ENCODE measurements around the gene AGAP5. TPM values are rescaled to one million over a fixed set of nuclear protein-coding genes. Genes with fewer than 3 reads are reported as not detected.

Gene AGAP5
- total RNA-seq, 4 donors from 2014 or later = 3.0 to 11.2 (median 5.2) TPM

DNA sequence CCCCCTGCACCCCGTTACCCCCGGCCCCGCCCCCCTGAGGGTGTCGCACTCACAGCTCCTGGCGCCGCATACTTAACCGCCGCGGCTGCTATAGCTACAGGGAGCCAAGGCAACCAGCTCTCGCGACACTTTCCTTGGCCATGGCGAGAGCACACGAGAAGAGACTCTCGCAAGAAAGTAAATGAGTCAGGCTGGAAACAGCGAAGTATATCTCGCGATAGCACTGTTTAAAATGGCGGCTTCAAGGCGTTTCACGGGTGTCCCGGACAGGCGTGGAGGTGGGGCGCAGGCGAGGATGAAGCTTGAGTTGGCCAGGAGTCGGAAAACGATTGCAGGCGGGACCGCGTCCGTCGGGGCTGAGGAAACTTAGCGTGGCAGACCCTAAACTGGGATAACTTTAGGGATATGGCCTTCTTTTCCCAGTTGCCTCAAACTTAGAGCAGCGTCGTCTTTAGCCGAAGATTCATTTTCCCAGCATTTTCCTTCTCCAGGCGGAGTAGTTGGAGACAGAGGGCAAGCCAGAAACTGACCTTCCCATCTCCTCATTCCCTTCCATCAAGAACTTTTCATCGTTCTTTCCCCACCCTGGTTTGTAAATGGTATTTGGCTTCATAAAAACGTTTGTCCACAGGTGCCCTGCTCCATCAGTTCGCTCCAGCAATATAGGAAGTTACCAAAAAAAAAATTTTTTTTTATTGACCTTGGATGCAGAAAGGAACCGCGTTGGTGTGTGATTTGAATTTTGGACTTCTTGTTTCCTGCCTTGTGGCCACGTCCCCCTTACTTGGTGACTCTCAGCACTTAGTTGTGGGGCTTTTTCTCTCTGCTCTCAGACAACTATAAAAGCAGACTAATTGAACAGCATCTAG, 71.8 kb downstream of the AGAP5 start:
- peak; percentile 95 to 98 for DNase-seq (ENCODE audit: low spot score in 2 of 2)
- intact Hi-C loops (cut with DNase I; ENCODE audit: low total_unique reads) = loop anchor here (5.0 kb wide), 1 partner anchor 94 kb away; no protein-coding TSS in a partner anchor
- 1 to 2% methylated on average over 39 to 41 of the region's 42 CpGs for WGBS, 2 donors
- TF ChIP-seq, protein P1, sequence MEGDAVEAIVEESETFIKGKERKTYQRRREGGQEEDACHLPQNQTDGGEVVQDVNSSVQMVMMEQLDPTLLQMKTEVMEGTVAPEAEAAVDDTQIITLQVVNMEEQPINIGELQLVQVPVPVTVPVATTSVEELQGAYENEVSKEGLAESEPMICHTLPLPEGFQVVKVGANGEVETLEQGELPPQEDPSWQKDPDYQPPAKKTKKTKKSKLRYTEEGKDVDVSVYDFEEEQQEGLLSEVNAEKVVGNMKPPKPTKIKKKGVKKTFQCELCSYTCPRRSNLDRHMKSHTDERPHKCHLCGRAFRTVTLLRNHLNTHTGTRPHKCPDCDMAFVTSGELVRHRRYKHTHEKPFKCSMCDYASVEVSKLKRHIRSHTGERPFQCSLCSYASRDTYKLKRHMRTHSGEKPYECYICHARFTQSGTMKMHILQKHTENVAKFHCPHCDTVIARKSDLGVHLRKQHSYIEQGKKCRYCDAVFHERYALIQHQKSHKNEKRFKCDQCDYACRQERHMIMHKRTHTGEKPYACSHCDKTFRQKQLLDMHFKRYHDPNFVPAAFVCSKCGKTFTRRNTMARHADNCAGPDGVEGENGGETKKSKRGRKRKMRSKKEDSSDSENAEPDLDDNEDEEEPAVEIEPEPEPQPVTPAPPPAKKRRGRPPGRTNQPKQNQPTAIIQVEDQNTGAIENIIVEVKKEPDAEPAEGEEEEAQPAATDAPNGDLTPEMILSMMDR (IDR thresholded peaks at IDR 0.05) = no peak
- peak in 1 of 2 donors; percentile 12 for TF ChIP-seq POLR2A (IDR thresholded peaks at IDR 0.05)
- peak overlapping the region; percentile 87 for H3K4me3 ChIP-seq (ENCODE audit: low read depth, poor library complexity, severe bottlenecking)

DNA sequence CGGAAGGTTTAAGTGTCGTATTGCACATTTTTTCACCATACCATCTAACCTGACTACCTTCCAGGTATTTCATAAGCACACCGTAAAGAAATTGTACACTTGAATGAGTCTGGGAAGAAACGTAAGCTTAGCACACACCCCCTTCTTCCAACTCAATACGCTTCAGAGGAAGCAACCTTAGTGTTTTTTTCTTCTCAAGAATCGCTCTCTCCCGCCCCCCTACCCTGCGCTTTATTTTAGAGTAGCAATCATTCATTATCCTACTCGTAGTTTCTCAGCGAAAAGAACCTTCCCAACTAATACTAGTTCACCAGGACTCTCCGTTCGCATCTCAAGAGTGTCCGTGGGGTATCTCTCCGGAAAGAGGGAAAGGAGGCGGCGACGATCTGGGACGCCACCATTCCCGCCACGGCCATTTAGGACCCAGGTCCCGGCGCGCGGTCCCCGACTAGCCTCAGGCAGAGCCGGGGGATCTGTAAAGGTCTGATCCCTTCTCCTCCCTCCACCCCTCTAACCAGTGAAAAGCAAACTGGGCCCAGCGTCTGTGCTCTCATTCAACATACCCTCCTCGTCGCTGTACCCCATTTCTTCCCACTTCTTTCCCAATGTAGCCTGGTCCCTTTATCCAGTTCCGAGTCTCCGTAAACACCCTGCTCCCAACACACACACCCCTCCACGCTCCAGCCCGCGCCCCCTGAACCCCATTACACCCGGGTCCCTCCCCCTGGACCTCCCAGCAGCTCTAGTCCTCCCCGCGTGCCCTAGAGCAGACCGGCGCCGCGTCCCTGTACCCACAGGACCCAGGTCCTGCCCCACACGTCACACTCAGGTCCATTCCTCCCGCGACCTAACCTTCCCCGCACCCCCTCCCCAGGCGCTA, 72.7 kb downstream of the AGAP5 start:
- 0 to 1% methylated on average over 45 to 46 of the region's 46 CpGs for WGBS, 2 donors
- intact Hi-C loops (cut with DNase I; ENCODE audit: low total_unique reads) = loop anchor here (5.0 kb wide), 1 partner anchor 93 kb away; no protein-coding TSS in a partner anchor
- H3K4me3 ChIP-seq (ENCODE audit: low read depth, poor library complexity, severe bottlenecking) = peak overlapping the region; percentile 87
- TF ChIP-seq, protein P1 (IDR thresholded peaks at IDR 0.05) = no peak
- no peak for TF ChIP-seq POLR2A (IDR thresholded peaks at IDR 0.05)
- DNase-seq (ENCODE audit: low spot score in 2 of 2) = no peak

Other genes with a start within 250 kb of the AGAP5 start
- 10 to 100 TPM; 19.8 to 25.1 (median 24.1) TPM for gene PPP3CB, start 202.1 kb downstream of the AGAP5 start, total RNA-seq
- gene USP54, start 106.8 kb downstream of the AGAP5 start, total RNA-seq = 10 to 100 TPM; 54.0 to 83.5 (median 65.8) TPM
- 1 to 10 TPM in 1 of 4 donors, under 1 TPM in 2, not detected in 1; 0.27 to 1.4 (median 0.78) TPM for gene MYOZ1, start 56.6 kb downstream of the AGAP5 start, total RNA-seq
- not detected for gene SYNPO2L, start 42.1 kb downstream of the AGAP5 start, total RNA-seq
- 10 to 100 TPM; 45.5 to 60.3 (median 58.1) TPM for gene SEC24C, start 46.3 kb upstream of the AGAP5 start, total RNA-seq
- gene CHCHD1, start 83.9 kb upstream of the AGAP5 start, total RNA-seq = 10 to 100 TPM; 27.6 to 36.5 (median 34.2) TPM
- 100 to 1,000 TPM in 3 of 4 donors, 10 to 100 TPM in 1; 99.0 to 262 (median 108) TPM for gene ZSWIM8, start 87.5 kb upstream of the AGAP5 start, total RNA-seq
- 10 to 100 TPM; 16.7 to 41.5 (median 37.4) TPM for gene NDST2, start 113.5 kb upstream of the AGAP5 start, total RNA-seq
- 10 to 100 TPM; 20.0 to 27.9 (median 24.2) TPM for gene CAMK2G, start 176.4 kb upstream of the AGAP5 start, total RNA-seq
- 10 to 100 TPM; 12.7 to 28.5 (median 14.7) TPM for gene PLAU, start 213.0 kb upstream of the AGAP5 start, total RNA-seq